ENCODE results near the gene SHFL.

The SHFL gene

DNA sequence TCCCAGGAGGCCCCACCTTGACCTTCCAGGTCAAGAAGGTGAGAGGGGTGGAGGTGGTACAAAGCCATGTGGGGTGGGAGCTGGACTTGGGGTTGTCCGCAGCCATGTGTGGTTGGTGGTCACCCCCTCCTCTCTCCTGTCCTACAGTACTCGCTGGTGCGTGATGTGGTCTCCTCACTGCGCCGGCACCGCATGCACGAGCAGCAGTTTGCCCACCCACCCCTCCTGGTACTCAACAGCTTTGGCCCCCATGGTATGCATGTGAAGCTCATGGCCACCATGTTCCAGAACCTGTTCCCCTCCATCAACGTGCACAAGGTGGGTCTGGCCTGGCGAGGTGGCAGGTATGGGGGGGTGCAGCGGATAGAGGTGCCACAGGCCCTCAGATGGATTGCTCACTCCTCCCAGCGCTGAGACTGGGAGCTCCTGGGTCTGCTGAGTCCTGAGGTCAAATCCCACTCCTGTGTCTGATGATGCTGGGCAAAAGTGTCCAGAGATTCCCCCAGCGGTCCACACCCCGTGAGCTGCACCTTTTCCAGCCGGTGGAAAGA, 21.8 kb downstream of the SHFL start:
- in situ Hi-C loops (cut with MboI; ENCODE audit: low sequenced_read_pairs), result loop anchor here (25.0 kb wide), 1 partner anchor 279 kb away; the partner anchor contains the start of gene TYK2

DNA sequence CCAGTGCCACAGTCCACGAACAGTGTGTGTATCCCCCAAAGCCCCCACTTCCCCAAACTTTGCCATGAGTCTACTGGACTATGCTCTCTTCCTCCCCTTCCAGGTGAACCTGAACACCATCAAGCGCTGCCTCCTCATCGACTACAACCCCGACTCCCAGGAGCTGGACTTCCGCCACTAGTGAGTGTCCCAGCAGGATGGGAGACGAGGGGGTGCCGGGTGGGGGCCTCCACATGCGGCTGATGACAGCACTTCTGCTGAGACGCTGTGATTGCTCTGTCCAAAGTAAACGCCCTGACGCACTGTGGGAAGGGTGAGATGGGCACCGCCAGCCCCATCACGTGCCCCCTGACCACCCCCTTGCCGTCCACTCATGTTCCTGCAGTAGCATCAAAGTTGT, 23.4 kb downstream of the SHFL start:
- in situ Hi-C loops (cut with MboI; ENCODE audit: low sequenced_read_pairs), result loop anchor here (25.0 kb wide), 1 partner anchor 278 kb away; the partner anchor contains the start of gene TYK2

DNA sequence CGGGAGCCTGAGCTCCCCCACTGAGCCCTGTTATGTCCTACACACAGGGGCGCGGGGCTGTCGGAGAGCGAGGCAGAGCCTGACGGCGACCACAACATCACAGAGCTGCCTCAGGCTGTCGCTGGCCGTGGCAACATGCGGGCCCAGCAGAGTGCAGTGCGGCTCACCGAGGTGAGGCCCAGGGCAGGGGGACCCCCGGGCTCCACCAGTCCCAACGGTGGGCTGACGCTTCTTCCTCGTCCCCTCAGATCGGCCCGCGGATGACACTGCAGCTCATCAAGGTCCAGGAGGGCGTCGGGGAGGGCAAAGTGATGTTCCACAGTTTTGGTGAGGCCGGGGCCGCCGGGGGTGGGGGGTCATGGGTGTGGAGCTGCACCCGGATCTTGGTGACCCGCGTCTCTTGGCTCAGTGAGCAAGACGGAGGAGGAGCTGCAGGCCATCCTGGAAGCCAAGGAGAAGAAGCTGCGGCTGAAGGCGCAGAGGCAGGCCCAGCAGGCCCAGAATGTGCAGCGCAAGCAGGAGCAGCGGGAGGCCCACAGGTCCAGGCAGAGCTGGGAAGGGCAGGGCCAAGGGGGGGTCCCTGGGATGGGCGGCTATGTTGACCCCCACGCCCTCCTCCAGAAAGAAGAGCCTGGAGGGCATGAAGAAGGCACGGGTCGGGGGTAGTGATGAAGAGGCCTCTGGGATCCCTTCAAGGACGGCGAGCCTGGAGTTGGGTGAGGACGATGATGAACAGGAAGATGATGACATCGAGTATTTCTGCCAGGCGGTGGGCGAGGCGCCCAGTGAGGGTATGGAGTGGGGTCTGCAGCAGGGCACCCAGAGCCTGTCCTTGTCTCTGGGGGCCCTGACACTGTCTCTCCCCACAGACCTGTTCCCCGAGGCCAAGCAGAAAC, 24.2 kb downstream of the SHFL start:
- in situ Hi-C loops (cut with MboI; ENCODE audit: low sequenced_read_pairs), result loop anchor here (25.0 kb wide), 1 partner anchor 277 kb away; the partner anchor contains the start of gene TYK2

DNA sequence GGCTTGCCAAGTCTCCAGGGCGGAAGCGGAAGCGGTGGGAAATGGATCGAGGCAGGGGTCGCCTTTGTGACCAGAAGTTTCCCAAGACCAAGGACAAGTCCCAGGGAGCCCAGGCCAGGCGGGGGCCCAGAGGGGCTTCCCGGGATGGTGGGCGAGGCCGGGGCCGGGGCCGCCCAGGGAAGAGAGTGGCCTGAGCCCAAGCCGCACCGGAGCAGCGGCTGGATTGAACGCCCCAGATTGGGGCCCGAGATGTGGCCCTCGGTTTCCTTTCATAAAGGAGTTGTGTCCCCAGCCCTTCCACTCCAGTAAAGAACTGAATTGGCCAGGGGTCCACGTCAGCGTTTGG, 24.8 kb downstream of the SHFL start:
- in situ Hi-C loops (cut with MboI; ENCODE audit: low sequenced_read_pairs), result loop anchor here (25.0 kb wide), 1 partner anchor 276 kb away; the partner anchor contains the start of gene TYK2

DNA sequence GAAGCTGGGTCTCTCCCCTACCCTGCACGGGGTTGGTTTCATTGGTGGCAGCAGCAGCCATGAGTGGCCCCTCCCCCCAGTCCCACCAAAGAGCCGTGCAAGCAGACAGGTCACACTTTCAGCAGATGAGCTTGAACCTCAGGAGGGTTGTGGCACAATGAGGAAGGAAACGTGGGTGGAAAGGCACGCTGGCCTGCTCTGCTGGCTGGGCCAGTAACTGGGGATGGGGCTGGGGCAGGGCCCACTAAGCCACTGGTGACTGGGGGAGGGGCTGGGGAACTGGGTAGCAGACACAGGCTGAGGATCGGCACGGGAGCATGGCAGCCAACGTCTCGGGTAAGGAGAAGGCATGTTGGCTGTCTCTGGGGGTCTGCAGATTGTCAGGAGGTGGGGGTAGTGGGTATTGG, 25.3 kb downstream of the SHFL start, which contains the start of gene P2RY11:
Gene P2RY11 (plus strand): TSS at position 289 of the 407 bp plus-strand sequence. CDS start 29 bp downstream, at position 318.
- in situ Hi-C loops (cut with MboI; ENCODE audit: low sequenced_read_pairs), result loop anchor here (25.0 kb wide), 1 partner anchor 276 kb away; the partner anchor contains the start of gene TYK2

DNA sequence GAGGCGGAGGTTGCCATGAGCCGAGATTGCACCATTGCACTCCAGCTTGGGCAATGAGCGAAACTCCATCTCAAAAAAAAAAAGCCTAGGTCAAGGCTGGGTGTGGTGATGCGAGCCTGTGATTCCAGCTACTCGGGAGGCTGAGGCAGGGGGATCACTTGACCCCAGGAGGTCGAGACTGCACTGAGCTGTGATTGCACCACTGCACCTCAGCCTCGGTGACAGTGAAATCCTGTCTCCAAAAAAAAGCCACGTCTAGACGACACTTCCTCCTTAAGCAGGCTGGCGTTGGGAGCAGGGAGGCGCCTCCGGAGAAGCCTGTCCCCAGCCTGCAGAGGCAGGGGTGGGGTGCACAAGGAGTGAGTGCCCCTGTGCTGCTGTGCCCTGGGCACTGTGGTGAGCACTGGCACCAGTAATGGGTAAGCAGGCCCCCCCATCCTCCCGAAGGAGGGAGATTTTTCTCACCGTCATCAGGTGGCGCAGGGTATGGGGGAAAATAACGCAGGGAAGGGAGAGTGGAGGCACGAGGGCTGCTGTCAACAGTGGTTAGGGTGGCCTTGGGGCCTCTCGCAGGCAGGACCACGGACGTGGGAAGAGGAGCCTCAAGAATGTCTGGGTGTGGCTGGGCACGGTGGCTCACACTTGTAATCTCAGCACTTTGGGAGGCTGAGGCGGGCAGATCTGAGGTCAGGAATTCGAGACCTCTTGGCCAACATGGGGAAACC, 26.1 kb downstream of the SHFL start:
- in situ Hi-C loops (cut with MboI; ENCODE audit: low sequenced_read_pairs), result loop anchor here (25.0 kb wide), 1 partner anchor 275 kb away; the partner anchor contains the start of gene TYK2

DNA sequence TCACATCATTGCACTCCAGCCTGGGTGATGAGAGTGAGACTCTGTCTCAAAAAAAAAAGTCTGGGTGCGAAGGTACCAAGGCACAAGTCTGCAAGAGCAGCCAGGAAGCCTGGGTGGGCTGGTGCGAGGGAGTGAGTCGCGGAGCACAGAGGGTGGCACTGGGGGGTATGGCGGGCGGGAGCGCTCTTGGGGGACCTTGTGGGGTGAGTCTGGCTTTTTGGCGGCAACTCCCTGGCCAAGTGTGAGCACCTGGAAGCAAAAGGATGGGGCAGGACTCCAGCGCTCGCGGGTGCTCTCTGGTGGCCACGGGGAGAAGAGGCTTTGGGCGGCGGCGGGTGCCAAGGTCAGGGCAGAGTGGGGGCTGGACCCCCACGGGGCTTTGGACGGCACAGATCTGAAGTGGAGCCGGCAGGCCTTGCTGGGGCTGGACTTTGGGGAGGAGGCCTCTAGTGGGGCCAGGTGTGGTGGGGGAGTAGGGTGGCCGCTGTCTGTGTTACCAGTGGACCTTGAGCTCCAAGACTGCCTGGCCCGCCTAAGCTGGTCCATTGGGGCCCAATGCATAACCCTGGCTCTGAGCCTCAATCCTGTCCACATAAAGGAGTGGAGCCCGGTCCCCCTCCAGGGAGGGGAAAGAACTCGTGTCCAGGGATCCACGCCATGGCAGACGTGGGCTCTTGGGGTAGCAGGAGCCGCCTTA, 26.9 kb downstream of the SHFL start:
- in situ Hi-C loops (cut with MboI; ENCODE audit: low sequenced_read_pairs), result loop anchor here (25.0 kb wide), 1 partner anchor 274 kb away; the partner anchor contains the start of gene TYK2

DNA sequence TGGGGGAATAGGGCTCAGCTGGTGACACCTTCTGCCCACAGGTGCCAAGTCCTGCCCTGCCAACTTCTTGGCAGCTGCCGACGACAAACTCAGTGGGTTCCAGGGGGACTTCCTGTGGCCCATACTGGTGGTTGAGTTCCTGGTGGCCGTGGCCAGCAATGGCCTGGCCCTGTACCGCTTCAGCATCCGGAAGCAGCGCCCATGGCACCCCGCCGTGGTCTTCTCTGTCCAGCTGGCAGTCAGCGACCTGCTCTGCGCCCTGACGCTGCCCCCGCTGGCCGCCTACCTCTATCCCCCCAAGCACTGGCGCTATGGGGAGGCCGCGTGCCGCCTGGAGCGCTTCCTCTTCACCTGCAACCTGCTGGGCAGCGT, 27.5 kb downstream of the SHFL start:
- in situ Hi-C loops (cut with MboI; ENCODE audit: low sequenced_read_pairs), result loop anchor here (25.0 kb wide), 1 partner anchor 274 kb away; the partner anchor contains the start of gene TYK2

DNA sequence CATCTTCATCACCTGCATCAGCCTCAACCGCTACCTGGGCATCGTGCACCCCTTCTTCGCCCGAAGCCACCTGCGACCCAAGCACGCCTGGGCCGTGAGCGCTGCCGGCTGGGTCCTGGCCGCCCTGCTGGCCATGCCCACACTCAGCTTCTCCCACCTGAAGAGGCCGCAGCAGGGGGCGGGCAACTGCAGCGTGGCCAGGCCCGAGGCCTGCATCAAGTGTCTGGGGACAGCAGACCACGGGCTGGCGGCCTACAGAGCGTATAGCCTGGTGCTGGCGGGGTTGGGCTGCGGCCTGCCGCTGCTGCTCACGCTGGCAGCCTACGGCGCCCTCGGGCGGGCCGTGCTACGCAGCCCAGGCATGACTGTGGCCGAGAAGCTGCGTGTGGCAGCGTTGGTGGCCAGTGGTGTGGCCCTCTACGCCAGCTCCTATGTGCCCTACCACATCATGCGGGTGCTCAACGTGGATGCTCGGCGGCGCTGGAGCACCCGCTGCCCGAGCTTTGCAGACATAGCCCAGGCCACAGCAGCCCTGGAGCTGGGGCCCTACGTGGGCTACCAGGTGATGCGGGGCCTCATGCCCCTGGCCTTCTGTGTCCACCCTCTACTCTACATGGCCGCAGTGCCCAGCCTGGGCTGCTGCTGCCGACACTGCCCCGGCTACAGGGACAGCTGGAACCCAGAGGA, 28.0 kb downstream of the SHFL start:
- in situ Hi-C loops (cut with MboI; ENCODE audit: low sequenced_read_pairs), result loop anchor here (25.0 kb wide), 1 partner anchor 273 kb away; the partner anchor contains the start of gene TYK2

DNA sequence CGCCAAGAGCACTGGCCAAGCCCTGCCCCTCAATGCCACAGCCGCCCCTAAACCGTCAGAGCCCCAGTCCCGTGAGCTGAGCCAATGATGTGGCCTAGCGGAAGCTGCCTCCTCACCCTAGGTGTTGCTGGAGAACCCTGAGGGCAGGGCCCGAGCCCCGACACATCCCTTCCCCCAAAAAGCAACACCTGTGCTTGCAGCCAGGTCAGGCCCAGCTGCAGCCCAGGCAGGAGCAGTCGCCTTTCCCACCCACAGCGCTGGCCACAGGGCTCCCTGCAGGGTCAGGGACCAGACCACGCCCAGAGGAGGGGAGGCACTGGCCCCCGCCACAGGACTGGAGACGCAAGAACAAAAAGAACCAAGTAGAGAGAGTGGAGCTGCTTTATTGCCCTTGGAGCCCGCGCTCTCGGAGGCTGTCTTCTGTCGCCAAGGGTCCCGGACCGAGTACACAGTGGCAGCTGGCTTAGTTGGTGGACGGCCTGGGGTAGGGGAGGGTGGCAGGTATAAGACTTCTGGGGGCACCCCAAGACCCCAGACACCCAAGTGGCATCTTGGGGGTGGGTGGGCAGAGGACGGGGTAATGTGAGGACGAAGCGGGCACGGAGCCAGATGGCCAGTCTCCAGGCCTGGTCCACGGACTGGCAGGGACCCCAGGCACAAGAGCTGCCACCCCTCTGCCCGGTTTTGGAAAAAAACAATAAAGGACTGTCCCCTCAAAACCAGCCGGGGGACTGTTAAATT, 28.7 kb downstream of the SHFL start:
- in situ Hi-C loops (cut with MboI; ENCODE audit: low sequenced_read_pairs), result loop anchor here (25.0 kb wide), 1 partner anchor 272 kb away; the partner anchor contains the start of gene TYK2

DNA sequence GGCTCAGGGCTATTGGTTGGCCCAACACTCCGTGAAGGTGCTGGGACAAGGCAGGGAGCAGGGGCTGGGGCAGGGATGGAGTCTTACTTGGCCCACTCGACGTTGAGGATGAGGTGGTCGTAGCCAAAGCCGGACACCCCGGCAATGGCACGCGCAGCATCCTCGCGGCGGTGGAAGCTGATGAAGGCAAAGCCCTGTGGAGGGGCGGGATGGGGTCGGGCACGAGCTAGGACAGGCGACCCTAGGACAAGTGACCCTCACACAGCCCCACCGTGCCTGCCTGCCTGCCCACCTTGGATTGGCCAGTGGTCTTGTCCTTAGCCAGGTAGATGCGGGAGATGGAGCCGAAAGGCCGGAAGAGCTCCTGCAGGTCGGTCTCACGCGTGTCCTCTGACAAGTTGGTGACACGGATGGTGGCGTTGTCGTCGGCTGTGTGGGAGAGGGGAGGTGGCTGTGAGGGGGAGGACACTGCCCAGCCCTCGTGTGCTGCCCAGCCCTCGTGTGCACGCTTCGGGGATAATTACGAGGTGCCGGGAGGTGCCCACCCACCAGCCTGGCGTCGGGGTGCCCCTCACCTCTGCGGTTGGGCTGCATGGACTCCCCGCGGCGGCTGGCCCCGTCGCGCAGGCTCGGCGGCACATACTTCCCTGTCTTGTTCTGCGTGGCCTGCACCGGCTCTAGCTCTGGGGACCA, 29.4 kb downstream of the SHFL start:
- in situ Hi-C loops (cut with MboI; ENCODE audit: low sequenced_read_pairs), result loop anchor here (25.0 kb wide), 1 partner anchor 272 kb away; the partner anchor contains the start of gene TYK2

DNA sequence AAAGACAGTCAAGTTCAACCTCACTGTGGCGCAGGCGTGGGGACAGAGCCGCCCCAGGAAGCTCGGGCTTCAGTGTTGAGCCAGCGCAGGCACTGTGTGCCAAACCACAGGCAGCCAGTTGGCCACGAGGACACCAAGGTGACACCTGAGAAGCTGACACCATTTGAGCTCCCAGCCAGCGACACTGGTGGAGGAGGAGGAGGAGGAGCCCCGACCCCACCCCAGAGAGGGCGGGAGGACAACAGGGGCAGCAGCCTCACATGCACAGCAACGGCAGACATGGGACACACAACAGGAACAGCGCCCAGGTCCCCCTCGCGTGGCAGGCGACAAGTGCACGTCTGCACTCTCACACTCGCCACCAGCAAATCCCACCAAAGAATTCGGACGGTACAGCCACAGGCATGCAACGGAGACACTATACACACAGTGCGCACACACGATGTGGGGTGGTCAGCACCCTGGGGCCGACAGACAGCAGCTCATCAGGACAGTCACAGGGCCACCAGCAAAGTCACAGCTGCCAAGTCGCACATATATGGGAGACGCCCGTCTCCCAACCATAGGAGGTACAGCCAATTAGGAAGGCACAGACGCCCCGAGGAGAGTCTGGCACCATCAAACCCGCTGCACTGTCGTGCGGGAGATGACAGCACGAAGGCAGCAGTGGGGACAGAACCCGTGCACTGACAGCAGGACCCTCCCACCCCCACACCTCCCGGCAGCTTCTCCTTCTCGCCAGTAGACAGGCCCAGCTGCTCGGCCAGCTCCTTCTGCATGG, 30.2 kb downstream of the SHFL start:
- in situ Hi-C loops (cut with MboI; ENCODE audit: low sequenced_read_pairs), result loop anchor here (25.0 kb wide), 1 partner anchor 271 kb away; the partner anchor contains the start of gene TYK2

DNA sequence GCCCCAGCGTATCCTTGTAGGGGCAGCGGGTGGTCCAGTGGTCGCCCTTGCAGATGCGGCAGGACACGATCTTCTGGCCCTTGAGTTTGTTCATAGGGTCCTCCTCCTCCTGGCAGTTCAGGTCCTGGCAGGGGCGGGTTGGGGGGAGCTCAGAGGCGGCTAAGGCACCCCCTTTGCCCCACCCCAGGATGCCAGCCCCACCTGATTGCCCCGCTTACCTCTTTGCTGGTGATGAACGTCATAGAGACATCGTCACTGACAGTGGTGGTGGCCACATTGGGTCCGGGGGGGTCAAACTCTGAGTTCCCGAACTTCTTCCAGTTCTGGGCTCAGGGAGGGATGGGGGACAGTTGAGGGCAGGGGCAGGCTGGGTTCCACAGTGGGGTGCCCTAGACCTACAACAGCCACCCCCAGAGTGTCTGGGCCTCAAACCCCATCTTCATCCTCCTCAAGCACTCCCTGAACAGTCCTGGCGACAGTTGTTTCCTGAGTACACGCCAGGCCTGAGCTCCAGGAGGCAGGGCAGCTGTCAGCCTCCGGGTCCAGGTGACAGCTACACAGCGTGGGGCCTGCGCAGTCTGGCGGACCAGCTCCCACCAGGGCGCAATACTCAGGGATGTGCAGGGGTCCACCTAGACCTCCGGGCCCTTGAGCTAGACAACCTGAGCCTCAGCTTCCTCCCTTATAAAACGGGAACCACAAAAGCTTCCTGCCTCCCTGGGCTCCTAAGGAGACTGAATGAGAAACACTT, 30.9 kb downstream of the SHFL start:
- in situ Hi-C loops (cut with MboI; ENCODE audit: low sequenced_read_pairs), result loop anchor here (25.0 kb wide), 1 partner anchor 270 kb away; the partner anchor contains the start of gene TYK2

DNA sequence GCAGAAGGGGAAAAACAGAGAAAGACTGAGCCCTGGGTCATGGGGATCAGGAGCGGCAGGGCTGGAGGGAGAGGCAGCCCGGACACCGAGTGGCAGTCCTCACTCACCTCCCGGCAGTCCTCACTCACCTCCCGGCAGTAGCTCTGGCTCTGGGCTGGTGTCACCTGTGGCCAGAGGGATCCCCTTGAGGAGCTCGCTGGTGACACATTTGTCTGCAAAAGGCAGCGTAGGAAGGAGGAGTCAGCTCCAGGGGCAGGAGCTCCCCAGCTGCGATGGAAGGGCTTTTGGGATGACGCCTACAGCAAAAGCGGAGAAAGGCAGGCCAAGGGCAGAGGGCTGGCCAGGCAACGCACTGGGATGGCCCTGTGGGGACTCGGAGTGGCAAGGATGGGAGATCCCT, 32.8 kb downstream of the SHFL start:
- in situ Hi-C loops (cut with MboI; ENCODE audit: low sequenced_read_pairs), result loop anchor here (25.0 kb wide), 1 partner anchor 268 kb away; the partner anchor contains the start of gene TYK2

DNA sequence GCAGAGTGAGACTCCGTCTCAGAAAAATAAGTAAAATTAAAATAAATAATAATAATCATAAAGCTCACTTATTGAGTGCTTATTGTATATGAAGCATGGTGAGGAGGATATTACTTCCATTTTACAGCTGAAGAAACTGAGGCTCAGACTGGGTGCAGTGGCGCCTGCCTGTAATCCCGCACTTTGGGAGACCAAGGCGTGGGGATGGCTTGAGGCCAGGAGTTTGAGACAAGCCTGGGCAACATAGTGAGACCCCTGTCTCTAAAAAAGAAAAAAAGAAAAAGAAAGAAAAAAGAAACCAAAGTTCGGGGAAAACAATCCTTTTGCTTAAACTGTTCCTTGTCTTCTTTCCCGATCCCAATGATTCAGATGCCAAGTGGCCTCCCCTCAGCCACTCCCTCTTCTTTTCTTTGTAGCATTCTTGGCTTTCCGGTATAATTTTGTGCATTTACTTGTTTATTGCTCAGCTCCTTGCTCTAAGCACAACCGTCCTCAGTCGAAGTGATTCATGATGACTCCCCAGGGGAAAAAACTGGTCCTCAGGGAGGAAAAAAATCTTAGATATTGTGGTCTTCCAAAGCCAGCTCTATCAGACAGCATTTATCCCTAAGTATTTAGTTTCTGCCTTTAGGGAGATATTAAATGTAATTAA, 34.5 kb downstream of the SHFL start:
- in situ Hi-C loops (cut with MboI; ENCODE audit: low sequenced_read_pairs), result loop anchor here (25.0 kb wide), 1 partner anchor 267 kb away; the partner anchor contains the start of gene TYK2

DNA sequence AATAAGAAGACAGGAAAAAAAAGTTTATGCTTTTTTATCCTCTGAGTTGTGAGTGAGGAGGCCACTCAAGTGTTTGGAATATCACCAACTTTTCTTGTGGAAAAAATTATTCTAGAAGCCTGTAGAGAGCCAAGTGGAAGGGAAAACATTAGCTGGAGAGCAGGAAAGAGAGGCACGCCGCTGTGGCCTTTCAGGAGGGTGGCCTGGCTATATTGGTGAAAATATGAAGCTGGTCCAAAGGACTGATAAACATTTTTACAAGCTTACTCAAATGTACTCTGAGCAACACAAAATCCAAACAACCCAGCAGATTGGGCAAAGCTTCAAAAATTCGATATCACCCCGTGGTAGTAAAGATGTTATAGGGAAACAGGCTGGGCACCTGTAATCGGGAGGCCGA, 35.9 kb downstream of the SHFL start:
- in situ Hi-C loops (cut with MboI; ENCODE audit: low sequenced_read_pairs), result loop anchor here (25.0 kb wide), 1 partner anchor 265 kb away; the partner anchor contains the start of gene TYK2

Data from HL-60/S4 treated with retinoic acid at 250 ng/mL for 4 days and 3 days (cell line).